HEK293 (cell line): Measurements from ENCODE around the gene COPG2.

Source experiments
- CTCF ChIA-PET: fragments of 350-600 bp; formaldehyde crosslinking; extraction: SDS; loops from one replicate; lab custom pipeline; 2021; ENCODE audit warnings: antibody characterized with exemption; lab: Yijun Ruan, JAX
- POLR2A ChIA-PET: fragments of 300-600 bp; formaldehyde crosslinking; extraction: SDS; loops from one replicate; lab custom pipeline; 2020; ENCODE audit warnings: antibody characterized with exemption, inconsistent platforms; lab: Yijun Ruan, JAX
- H3K27ac ChIP-seq: fragments of 200-500 bp; sonication (Bioruptor generic); 2 replicates; pipeline ENCODE4 v1.5.1; 2014; ENCODE audit warnings: low read depth, low read length, control low read depth, inconsistent platforms; ENCODE audit errors: extremely low read depth
- H3K36me3 ChIP-seq, 2 experiments: fragments of 200-500 bp in 1 of 2; sonication (Bioruptor generic) in 1 of 2; 1 replicate in 1 of 2; 2 replicates in 1 of 2; pipeline ENCODE4 v1.5.1; 2014 to 2017; ENCODE audit warnings: inconsistent platforms in 2 of 2, low read length in 2 of 2; ENCODE audit not compliant: control insufficient read depth in 2 of 2, insufficient read depth in 1 of 2
- H3K4me1 ChIP-seq: fragments of 200-500 bp; sonication (Bioruptor generic); 2 replicates; pipeline ENCODE4 v1.5.1; 2014; ENCODE audit warnings: mild to moderate bottlenecking, low read length, inconsistent platforms; ENCODE audit not compliant: control insufficient read depth, insufficient read depth
- H3K4me3 ChIP-seq: 2 replicates; pipeline ENCODE4 v1.5.1; 2011; ENCODE audit warnings: low read depth, mild to moderate bottlenecking, control low read depth, low read length, moderate library complexity
- H3K9me3 ChIP-seq: fragments of 200-500 bp; sonication (Bioruptor generic); 2 replicates; pipeline ENCODE4 v1.5.1; 2014; ENCODE audit warnings: low read depth, low read length, inconsistent platforms; ENCODE audit not compliant: control insufficient read depth, insufficient read depth
- SCRT1 ChIP-seq: fragments of 450-650 bp; formaldehyde crosslinking; IDR thresholded peaks from 2 replicates; pipeline ENCODE4 v1.5.1; 2016; ENCODE audit warnings: missing biosample characterization, missing genetic modification characterization, borderline replicate concordance
- TRIM28 ChIP-seq: IDR thresholded peaks from 2 replicates; pipeline ENCODE4 v1.6.1; 2011; ENCODE audit warnings: low read length, control low read depth, borderline replicate concordance
- ZFP3 ChIP-seq: fragments of 450-650 bp; formaldehyde crosslinking; IDR thresholded peaks from 2 replicates; pipeline ENCODE4 v1.5.1; 2016; ENCODE audit warnings: low read depth, missing biosample characterization, missing genetic modification characterization
- ZFP37 ChIP-seq: fragments of 450-650 bp; formaldehyde crosslinking; IDR thresholded peaks from 2 replicates; pipeline ENCODE4 v1.5.1; 2016; ENCODE audit warnings: missing biosample characterization, missing genetic modification characterization
- ZNF10 ChIP-seq: fragments of 450-650 bp; formaldehyde crosslinking; IDR thresholded peaks from 2 replicates; pipeline ENCODE4 v1.5.1; 2017; ENCODE audit warnings: missing biosample characterization, missing genetic modification characterization
- ZNF114 ChIP-seq: fragments of 450-650 bp; formaldehyde crosslinking; IDR thresholded peaks from 2 replicates; pipeline ENCODE4 v1.5.0; 2017; ENCODE audit warnings: missing biosample characterization, missing genetic modification characterization
- ZNF148 ChIP-seq: fragments of 450-650 bp; formaldehyde crosslinking; IDR thresholded peaks from 2 replicates; pipeline ENCODE4 v1.5.0; 2017; ENCODE audit warnings: missing biosample characterization, missing genetic modification characterization, borderline replicate concordance
- ZNF221 ChIP-seq: fragments of 450-650 bp; formaldehyde crosslinking; IDR thresholded peaks from 2 replicates; pipeline ENCODE4 v1.5.1; 2017; ENCODE audit warnings: missing biosample characterization, missing genetic modification characterization, borderline replicate concordance
- ZNF292 ChIP-seq: fragments of 450-650 bp; formaldehyde crosslinking; IDR thresholded peaks from 2 replicates; pipeline ENCODE4 v1.5.1; 2016; ENCODE audit warnings: low read depth, missing biosample characterization, missing genetic modification characterization, borderline replicate concordance
- ZNF366 ChIP-seq: fragments of 450-650 bp; formaldehyde crosslinking; conservative IDR thresholded peaks from 2 replicates; pipeline ENCODE4 v1.5.1; 2016; ENCODE audit warnings: missing biosample characterization, missing genetic modification characterization
- ZNF37A ChIP-seq: fragments of 450-650 bp; IDR thresholded peaks from 2 replicates; pipeline ENCODE4 v1.5.1; 2018; ENCODE audit warnings: missing biosample characterization, missing genetic modification characterization
- ZNF473 ChIP-seq: fragments of 450-650 bp; formaldehyde crosslinking; IDR thresholded peaks from 2 replicates; pipeline ENCODE4 v1.5.1; 2017; ENCODE audit warnings: missing biosample characterization, missing genetic modification characterization
- ZNF561 ChIP-seq: fragments of 450-650 bp; IDR thresholded peaks from 2 replicates; pipeline ENCODE4 v1.5.1; 2018; ENCODE audit warnings: missing biosample characterization, missing genetic modification characterization, borderline replicate concordance
- ZNF580 ChIP-seq: fragments of 450-650 bp; formaldehyde crosslinking; IDR thresholded peaks from 2 replicates; pipeline ENCODE4 v1.5.1; 2016; ENCODE audit warnings: missing biosample characterization, missing genetic modification characterization
- ZNF624 ChIP-seq: fragments of 450-650 bp; formaldehyde crosslinking; IDR thresholded peaks from 2 replicates; pipeline ENCODE4 v1.5.1; 2017; ENCODE audit warnings: missing biosample characterization, missing genetic modification characterization
- ZNF707 ChIP-seq: fragments of 450-650 bp; formaldehyde crosslinking; IDR thresholded peaks from 2 replicates; pipeline ENCODE4 v1.5.1; 2016; ENCODE audit warnings: missing biosample characterization, missing genetic modification characterization
- TF ChIP-seq, protein P1 (sequence below): fragments of 450-650 bp; formaldehyde crosslinking; IDR thresholded peaks from 2 replicates; pipeline ENCODE4 v1.5.1; 2016; ENCODE audit warnings: missing biosample characterization, missing genetic modification characterization
- TF ChIP-seq, protein P2 (sequence below): fragments of 450-650 bp; formaldehyde crosslinking; IDR thresholded peaks from 2 replicates; pipeline ENCODE4 v1.5.1; 2016; ENCODE audit warnings: missing biosample characterization, missing genetic modification characterization, borderline replicate concordance
- TF ChIP-seq, protein P3 (sequence below): fragments of 450-650 bp; formaldehyde crosslinking; IDR thresholded peaks from 2 replicates; pipeline ENCODE4 v1.5.1; 2016; ENCODE audit warnings: missing biosample characterization, missing genetic modification characterization
- TF ChIP-seq, protein P4 (sequence below): fragments of 450-650 bp; formaldehyde crosslinking; IDR thresholded peaks from 2 replicates; pipeline ENCODE4 v1.5.1; 2016; ENCODE audit warnings: missing biosample characterization, missing genetic modification characterization, borderline replicate concordance

The COPG2 gene

GRCh38 chr7:130648580-130648979 is 20.0 kb downstream of the COPG2 start:
- TF ChIP-seq ZNF114 (tag by site-specific recombination): no peak
- TF ChIP-seq ZNF624 (tag by site-specific recombination): no peak
- TF ChIP-seq ZNF37A (tag by site-specific recombination): no peak
- TF ChIP-seq, protein P1, sequence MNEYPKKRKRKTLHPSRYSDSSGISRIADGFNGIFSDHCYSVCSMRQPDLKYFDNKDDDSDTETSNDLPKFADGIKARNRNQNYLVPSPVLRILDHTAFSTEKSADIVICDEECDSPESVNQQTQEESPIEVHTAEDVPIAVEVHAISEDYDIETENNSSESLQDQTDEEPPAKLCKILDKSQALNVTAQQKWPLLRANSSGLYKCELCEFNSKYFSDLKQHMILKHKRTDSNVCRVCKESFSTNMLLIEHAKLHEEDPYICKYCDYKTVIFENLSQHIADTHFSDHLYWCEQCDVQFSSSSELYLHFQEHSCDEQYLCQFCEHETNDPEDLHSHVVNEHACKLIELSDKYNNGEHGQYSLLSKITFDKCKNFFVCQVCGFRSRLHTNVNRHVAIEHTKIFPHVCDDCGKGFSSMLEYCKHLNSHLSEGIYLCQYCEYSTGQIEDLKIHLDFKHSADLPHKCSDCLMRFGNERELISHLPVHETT (tag by site-specific recombination): no peak
- TF ChIP-seq SCRT1 (tag by site-specific recombination): no peak
- TF ChIP-seq ZNF221 (tag by site-specific recombination): no peak
- TF ChIP-seq, protein P2, sequence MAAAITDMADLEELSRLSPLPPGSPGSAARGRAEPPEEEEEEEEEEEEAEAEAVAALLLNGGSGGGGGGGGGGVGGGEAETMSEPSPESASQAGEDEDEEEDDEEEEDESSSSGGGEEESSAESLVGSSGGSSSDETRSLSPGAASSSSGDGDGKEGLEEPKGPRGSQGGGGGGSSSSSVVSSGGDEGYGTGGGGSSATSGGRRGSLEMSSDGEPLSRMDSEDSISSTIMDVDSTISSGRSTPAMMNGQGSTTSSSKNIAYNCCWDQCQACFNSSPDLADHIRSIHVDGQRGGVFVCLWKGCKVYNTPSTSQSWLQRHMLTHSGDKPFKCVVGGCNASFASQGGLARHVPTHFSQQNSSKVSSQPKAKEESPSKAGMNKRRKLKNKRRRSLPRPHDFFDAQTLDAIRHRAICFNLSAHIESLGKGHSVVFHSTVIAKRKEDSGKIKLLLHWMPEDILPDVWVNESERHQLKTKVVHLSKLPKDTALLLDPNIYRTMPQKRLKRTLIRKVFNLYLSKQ: no peak
- TF ChIP-seq, protein P3, sequence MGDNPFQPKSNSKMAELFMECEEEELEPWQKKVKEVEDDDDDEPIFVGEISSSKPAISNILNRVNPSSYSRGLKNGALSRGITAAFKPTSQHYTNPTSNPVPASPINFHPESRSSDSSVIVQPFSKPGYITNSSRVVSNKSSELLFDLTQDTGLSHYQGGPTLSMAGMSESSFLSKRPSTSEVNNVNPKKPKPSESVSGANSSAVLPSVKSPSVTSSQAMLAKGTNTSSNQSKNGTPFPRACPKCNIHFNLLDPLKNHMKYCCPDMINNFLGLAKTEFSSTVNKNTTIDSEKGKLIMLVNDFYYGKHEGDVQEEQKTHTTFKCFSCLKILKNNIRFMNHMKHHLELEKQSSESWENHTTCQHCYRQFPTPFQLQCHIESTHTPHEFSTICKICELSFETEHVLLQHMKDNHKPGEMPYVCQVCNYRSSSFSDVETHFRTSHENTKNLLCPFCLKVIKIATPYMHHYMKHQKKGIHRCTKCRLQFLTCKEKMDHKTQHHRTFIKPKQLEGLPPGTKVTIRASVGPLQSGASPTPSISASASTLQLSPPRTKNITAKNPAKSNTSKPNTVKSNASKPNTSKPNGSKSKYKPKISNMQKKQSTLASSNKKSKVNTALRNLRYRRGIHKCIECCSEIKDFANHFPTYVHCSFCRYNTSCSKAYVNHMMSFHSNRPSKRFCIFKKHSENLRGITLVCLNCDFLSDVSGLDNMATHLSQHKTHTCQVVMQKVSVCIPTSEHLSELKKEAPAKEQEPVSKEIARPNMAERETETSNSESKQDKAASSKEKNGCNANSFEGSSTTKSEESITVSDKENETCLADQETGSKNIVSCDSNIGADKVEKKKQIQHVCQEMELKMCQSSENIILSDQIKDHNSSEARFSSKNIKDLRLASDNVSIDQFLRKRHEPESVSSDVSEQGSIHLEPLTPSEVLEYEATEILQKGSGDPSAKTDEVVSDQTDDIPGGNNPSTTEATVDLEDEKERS (tag by site-specific recombination): no peak
- no peak for TF ChIP-seq ZFP37 (tag by site-specific recombination)
- no peak for TF ChIP-seq ZNF580 (tag by site-specific recombination)
- TF ChIP-seq ZNF10 (tag by site-specific recombination): no peak
- no peak for TF ChIP-seq ZNF473 (tag by site-specific recombination)
- no peak for TF ChIP-seq ZNF707 (tag by site-specific recombination)
- TF ChIP-seq, protein P4, sequence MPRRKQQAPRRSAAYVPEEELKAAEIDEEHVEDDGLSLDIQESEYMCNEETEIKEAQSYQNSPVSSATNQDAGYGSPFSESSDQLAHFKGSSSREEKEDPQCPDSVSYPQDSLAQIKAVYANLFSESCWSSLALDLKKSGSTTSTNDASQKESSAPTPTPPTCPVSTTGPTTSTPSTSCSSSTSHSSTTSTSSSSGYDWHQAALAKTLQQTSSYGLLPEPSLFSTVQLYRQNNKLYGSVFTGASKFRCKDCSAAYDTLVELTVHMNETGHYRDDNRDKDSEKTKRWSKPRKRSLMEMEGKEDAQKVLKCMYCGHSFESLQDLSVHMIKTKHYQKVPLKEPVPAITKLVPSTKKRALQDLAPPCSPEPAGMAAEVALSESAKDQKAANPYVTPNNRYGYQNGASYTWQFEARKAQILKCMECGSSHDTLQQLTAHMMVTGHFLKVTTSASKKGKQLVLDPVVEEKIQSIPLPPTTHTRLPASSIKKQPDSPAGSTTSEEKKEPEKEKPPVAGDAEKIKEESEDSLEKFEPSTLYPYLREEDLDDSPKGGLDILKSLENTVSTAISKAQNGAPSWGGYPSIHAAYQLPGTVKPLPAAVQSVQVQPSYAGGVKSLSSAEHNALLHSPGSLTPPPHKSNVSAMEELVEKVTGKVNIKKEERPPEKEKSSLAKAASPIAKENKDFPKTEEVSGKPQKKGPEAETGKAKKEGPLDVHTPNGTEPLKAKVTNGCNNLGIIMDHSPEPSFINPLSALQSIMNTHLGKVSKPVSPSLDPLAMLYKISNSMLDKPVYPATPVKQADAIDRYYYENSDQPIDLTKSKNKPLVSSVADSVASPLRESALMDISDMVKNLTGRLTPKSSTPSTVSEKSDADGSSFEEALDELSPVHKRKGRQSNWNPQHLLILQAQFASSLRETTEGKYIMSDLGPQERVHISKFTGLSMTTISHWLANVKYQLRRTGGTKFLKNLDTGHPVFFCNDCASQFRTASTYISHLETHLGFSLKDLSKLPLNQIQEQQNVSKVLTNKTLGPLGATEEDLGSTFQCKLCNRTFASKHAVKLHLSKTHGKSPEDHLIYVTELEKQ (tag by site-specific recombination): no peak
- TF ChIP-seq ZNF366 (tag by site-specific recombination): no peak
- TF ChIP-seq ZNF292 (tag by site-specific recombination): no peak
- TF ChIP-seq ZFP3: no peak
- no peak for TF ChIP-seq ZNF148 (tag by site-specific recombination)
- TF ChIP-seq ZNF561 (tag by site-specific recombination): no peak
- no peak for TF ChIP-seq TRIM28
- ChIA-PET CTCF (no interaction called here), POLR2A (no interaction called here)
- Histone ChIP-seq H3K4me3 (no peak overlapping the region), H3K9me3 (no peaks in the 10 kb centered on the region), H3K36me3 (peaks cover 12 to 13% of the 10 kb centered on the region in 2 experiments; a peak in 2 of 3 replicates), H3K27ac (no peak overlapping the region), H3K4me1 (no peaks in the 10 kb centered on the region)
